Measurements from ENCODE around the gene EFNA5. TPM values are rescaled to one million over a fixed set of nuclear protein-coding genes. Genes with fewer than 3 reads are reported as not detected.

The EFNA5 gene
- polyA plus RNA-seq, 1 of the 3 experiments (the other 2 are of a cell fraction) = 0.81 TPM

- Histone ChIP-seq H3K4me3 (ENCODE audit: low read depth in 2 of 2, low read length in 1 of 2) (no peak overlapping the region), H3K9ac (no peak overlapping the region), H4K20me1 (ENCODE audit: insufficient read depth) (no peaks in the 10 kb centered on the region), H3K36me3 (replicated peaks in 1 of 2; ENCODE audit: control insufficient read depth in 1 of 2, insufficient read depth in 2 of 2, low read length in 1 of 2) (no peaks in the 10 kb centered on the region), H3K9me2 (no peaks in the 10 kb centered on the region), H3K27ac (ENCODE audit: low read depth in 2 of 2, low read length in 1 of 2) (no peak overlapping the region), H3K79me2 (ENCODE audit: insufficient read depth) (no peaks in the 10 kb centered on the region), H2AFZ (ENCODE audit: low read depth) (no peak overlapping the region), H3K4me1 (ENCODE audit: control insufficient read depth in 1 of 2, insufficient read depth in 2 of 2, low read depth in 1 of 2, low read length in 1 of 2) (peaks cover 0 to 9% of the 10 kb centered on the region in 2 experiments; a peak in 2 of 4 replicates), H3K4me2 (no peak overlapping the region), H3K27me3 (ENCODE audit: insufficient read depth) (no peaks in the 10 kb centered on the region), H3K9me3 (no peaks in the 10 kb centered on the region), H3F3A (replicated peaks; ENCODE audit: insufficient read depth) (no peaks in the 10 kb centered on the region)
- ChIA-PET CTCF (interaction anchor here (0.6 to 1.6 kb wide), 3 partner anchors 13 to 862 kb away, joined by 3 read pairs; no protein-coding TSS in a partner anchor), POLR2A (no interaction called here)
- 91% methylated on average over 5 of the region's 5 CpGs for WGBS (ENCODE audit: low lambda C conversion rate)
- TF ChIP-seq GABPA (IDR thresholded peaks at IDR 0.05; ENCODE audit: low read depth) (no peak), RXRA (IDR thresholded peaks at IDR 0.05; ENCODE audit: borderline replicate concordance, low read depth) (no peak), NFIC (IDR thresholded peaks at IDR 0.05; ENCODE audit: borderline replicate concordance) (no peak), CHD2 (IDR thresholded peaks at IDR 0.05; ENCODE audit: low read length, partially characterized antibody) (no peak), YY1 (IDR thresholded peaks at IDR 0.05; ENCODE audit: low read depth) (no peak), JUND (IDR thresholded peaks at IDR 0.05) (no peak), TEAD4 (IDR thresholded peaks at IDR 0.05; ENCODE audit: borderline replicate concordance, insufficient read depth) (no peak), RCOR1 (IDR thresholded peaks at IDR 0.05; ENCODE audit: low read length) (no peak), REST (IDR thresholded peaks at IDR 0.05; ENCODE audit: low read depth, low read length) (no peak), POLR2AphosphoS5 (IDR thresholded peaks at IDR 0.05; ENCODE audit: low read depth, low read length) (no peak), SIN3A (IDR thresholded peaks at IDR 0.05; ENCODE audit: borderline replicate concordance, low read depth, low read length) (no peak), RFX5 (IDR thresholded peaks at IDR 0.05; ENCODE audit: low read length) (no peak), EZH2phosphoT487 (IDR thresholded peaks at IDR 0.05; ENCODE audit: borderline replicate concordance, low read depth) (no peak)
- TF ChIP-seq, protein P1, sequence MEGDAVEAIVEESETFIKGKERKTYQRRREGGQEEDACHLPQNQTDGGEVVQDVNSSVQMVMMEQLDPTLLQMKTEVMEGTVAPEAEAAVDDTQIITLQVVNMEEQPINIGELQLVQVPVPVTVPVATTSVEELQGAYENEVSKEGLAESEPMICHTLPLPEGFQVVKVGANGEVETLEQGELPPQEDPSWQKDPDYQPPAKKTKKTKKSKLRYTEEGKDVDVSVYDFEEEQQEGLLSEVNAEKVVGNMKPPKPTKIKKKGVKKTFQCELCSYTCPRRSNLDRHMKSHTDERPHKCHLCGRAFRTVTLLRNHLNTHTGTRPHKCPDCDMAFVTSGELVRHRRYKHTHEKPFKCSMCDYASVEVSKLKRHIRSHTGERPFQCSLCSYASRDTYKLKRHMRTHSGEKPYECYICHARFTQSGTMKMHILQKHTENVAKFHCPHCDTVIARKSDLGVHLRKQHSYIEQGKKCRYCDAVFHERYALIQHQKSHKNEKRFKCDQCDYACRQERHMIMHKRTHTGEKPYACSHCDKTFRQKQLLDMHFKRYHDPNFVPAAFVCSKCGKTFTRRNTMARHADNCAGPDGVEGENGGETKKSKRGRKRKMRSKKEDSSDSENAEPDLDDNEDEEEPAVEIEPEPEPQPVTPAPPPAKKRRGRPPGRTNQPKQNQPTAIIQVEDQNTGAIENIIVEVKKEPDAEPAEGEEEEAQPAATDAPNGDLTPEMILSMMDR (IDR thresholded peaks at IDR 0.05) = no peak
- TF ChIP-seq, protein P2, sequence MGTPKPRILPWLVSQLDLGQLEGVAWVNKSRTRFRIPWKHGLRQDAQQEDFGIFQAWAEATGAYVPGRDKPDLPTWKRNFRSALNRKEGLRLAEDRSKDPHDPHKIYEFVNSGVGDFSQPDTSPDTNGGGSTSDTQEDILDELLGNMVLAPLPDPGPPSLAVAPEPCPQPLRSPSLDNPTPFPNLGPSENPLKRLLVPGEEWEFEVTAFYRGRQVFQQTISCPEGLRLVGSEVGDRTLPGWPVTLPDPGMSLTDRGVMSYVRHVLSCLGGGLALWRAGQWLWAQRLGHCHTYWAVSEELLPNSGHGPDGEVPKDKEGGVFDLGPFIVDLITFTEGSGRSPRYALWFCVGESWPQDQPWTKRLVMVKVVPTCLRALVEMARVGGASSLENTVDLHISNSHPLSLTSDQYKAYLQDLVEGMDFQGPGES (IDR thresholded peaks at IDR 0.05; ENCODE audit: low read depth, low read length) = no peak
- TF ChIP-seq, protein P3, sequence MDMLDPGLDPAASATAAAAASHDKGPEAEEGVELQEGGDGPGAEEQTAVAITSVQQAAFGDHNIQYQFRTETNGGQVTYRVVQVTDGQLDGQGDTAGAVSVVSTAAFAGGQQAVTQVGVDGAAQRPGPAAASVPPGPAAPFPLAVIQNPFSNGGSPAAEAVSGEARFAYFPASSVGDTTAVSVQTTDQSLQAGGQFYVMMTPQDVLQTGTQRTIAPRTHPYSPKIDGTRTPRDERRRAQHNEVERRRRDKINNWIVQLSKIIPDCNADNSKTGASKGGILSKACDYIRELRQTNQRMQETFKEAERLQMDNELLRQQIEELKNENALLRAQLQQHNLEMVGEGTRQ (IDR thresholded peaks at IDR 0.05; ENCODE audit: borderline replicate concordance, low read depth, low read length) = no peak
- DNase-seq = no peak
These were observed 187.3 kb downstream of the EFNA5 start for GRCh38 chr5:107483231-107484024.

All from SK-N-SH (cell line).